Stimulated activated CD8-positive, alpha-beta memory T cell treated with anti-CD3 and anti-CD28 coated beads, Interleukin-12 subunit alpha, Interleukin-12 subunit beta, amount 100 ng/mL, for 1 hour (primary cell): Measurements from ENCODE around the gene SSUH2.

Experiments used
- DNase-seq: peaks from one replicate; pipeline ENCODE4 v3.0.0-alpha.2; 2020; ENCODE audit warnings: low read depth

Gene SSUH2

DNA sequence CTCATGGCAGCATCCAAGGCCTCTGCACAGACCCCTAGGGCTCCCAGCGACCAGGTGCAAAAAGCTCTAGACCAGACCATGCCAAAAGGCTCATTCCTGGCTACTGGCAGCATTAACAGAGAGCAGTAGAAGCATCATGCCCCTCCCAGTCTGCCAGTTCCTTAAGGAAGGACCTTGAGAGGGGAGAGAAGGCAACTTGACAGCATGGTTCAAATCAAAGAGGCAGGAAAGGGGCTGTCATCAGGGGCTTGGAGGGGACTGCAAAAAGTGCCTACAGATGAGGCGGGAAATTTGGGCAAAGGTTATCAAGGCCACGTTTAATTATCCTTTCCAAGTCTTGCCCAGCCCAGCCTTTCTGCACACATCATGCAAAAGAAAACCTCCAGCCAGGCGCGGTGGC lies 64.7 kb downstream of the SSUH2 start:
- DNase-seq, result no peak

GRCh38 chr3:8579096-8579495 lies 65.5 kb downstream of the SSUH2 start:
- no peak for DNase-seq

DNA sequence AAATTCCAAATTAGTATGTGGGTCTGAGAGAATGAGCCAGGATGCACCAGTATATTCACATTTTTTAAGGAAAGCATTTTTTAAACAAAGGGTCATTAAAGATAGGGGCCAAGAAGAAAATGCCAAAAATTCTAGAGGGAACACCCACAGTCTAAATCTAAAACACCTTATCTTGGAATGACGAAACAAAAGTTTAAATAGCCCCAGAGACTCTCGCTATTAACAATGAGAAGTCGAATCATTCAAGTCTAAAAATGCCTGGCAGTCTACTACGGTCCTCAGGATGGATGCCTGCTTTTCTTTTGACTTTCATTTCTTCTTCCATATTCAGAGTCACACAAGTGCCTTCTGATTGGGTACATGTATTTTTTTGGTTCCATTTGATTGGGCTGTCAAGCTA lies 66.3 kb downstream of the SSUH2 start:
- DNase-seq, result no peak

DNA sequence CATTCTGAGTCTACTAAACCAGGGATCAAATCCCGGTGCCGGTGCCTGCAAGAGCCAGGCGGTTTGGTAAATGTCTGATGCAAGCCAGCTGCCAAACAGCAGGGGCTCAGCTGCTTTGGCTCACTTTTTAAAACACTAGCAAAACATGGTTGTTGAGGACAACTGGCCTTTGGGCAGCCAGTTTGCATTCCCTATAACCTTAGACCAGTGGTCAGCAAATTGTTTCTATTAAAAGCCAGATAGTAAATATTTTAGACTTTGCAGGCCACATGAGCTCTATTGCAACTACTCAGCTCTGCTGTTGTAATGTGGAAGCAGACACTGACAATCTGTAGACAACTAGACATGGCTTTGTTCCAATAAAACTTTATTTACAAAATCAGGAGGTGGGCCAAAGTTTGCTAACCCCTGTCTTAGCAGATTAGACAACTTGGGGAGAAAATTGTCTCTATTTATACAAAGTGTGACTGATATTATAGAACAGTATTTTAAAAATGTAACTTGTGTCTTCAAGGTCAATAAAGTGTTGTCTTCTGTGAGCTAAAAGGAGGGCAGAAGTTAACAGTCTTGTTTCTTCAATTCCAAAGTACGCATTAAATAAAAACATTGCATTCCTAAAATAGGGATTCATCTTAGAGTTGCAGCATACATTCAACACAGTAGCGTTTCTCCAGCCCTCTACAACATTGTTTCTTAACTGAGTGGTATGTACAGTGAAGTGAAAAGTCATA lies 67.6 kb downstream of the SSUH2 start:
- no peak for DNase-seq

DNA sequence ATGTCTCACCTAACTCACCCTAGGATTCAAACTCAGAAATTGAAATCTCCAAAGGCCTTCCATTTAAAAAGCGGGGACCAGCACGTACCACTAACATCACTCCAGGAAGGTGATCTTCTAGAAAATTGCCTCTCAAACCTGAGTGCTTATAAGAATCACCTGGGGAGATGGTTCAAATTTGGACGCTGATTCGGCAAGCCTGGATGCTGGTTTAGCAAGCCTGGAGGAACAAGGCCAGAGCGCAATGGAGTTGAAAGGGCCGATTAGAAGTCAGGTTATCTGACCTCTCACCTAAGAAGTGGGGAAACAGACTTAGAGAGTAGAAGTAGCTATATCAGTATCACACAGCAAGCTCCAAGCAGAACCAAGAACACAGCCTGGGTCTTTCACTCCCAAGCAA lies 68.2 kb downstream of the SSUH2 start:
- no peak for DNase-seq

GRCh38 chr3:8575364-8576104 lies 69.1 kb downstream of the SSUH2 start:
- DNase-seq, result no peak

GRCh38 chr3:8574670-8575322 lies 69.8 kb downstream of the SSUH2 start:
- DNase-seq, result no peak

DNA sequence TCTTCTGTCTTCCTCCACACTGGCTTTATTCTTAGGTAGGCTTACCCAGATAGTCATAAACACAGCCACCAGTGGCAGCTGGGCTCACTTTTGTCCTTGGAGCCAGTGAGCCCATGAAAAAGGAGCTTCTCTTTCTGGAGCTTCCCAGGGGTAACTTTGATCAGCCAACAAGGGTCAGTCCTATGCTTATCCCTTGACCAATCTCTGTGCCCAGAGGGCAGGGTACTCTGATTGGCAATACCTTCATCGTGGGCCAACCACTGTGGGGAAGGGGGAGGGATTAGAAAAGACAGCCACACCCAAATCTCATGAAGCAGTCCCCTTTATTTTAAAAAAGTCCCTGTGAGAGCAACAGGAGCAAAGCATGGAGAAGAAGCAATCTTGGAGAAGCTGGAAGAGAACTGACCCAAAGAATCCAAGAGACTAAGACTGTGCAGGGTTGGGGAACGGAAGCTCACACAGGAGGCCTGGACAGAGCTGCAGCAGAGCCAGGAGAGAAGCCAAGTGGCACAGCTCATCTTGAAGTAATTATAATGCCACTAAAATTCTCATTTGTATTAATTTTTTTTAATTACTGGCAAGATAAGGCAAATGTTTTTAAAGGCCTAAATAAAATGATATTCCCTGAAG lies 70.4 kb downstream of the SSUH2 start:
- no peak for DNase-seq

- no peak for DNase-seq
Observed at GRCh38 chr3:8573342-8573926, 71.2 kb downstream of the SSUH2 start.

DNA sequence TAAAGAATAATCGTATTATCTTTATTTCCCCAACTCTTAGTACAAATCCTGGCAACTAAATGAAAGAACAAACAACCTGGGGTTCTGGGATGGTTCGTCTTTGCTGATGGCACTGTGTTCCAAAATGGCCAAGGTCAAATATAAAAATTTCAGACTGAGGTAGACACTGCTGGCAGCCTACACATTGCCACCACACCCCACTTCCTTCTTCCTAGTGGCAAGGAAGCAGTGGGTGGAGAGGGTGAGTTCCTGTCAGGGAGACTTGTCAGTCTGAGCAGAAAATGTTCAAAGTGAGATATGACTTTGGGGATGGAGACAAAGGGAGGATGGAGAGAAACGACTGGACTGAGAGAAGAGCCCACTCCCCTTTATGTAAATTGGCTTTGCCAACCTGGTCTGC lies 73.3 kb downstream of the SSUH2 start:
- no peak for DNase-seq
